ENCODE measurements around the gene NOL7.
A peak's percentile ranks its signal among the peaks of the same experiment; 100 is the strongest.

Gene NOL7

GRCh38 chr6:13593103-13593502 lies 22.0 kb upstream of the NOL7 start:
- DNase-seq (ENCODE audit: extremely low spot score, insufficient read length, low read depth) (no peak), FAIRE-seq (no peak)

GRCh38 chr6:13593720-13594119 lies 21.4 kb upstream of the NOL7 start:
- DNase-seq (ENCODE audit: extremely low spot score, insufficient read length, low read depth) (no peak), FAIRE-seq (no peak)

GRCh38 chr6:13597073-13597472 lies 18.1 kb upstream of the NOL7 start:
- DNase-seq (ENCODE audit: extremely low spot score, insufficient read length, low read depth) (no peak), FAIRE-seq (no peak)

GRCh38 chr6:13600036-13600435 lies 15.1 kb upstream of the NOL7 start:
- DNase-seq (ENCODE audit: extremely low spot score, insufficient read length, low read depth) (no peak), FAIRE-seq (no peak)

GRCh38 chr6:13604135-13604534 lies 11.0 kb upstream of the NOL7 start:
- no peak for FAIRE-seq

GRCh38 chr6:13604546-13605416 lies 10.4 kb upstream of the NOL7 start:
- DNase-seq (ENCODE audit: extremely low spot score, insufficient read length, low read depth): no peak
- no peak for FAIRE-seq

More at GRCh38 chr6:13604135-13604534, 11.0 kb upstream of the NOL7 start:
- DNase-seq (ENCODE audit: extremely low spot score, insufficient read length, low read depth): no peak

- FAIRE-seq: no peak
- DNase-seq (ENCODE audit: extremely low spot score, insufficient read length, low read depth): no peak
Measured at GRCh38 chr6:13605634-13606033, 9.5 kb upstream of the NOL7 start.

- DNase-seq (ENCODE audit: extremely low spot score, insufficient read length, low read depth) (no peak), FAIRE-seq (peak; percentile 26)
Measured at GRCh38 chr6:13611715-13612114, 3.4 kb upstream of the NOL7 start.

GRCh38 chr6:13613029-13613594 lies 2.0 kb upstream of the NOL7 start:
- DNase-seq (ENCODE audit: extremely low spot score, insufficient read length, low read depth): no peak
- FAIRE-seq: no peak

GRCh38 chr6:13614126-13614925 lies 809 bp upstream of the NOL7 start:
- FAIRE-seq: no peak
- DNase-seq (ENCODE audit: extremely low spot score, insufficient read length, low read depth): no peak

GRCh38 chr6:13615792-13616120 lies 621 bp downstream of the NOL7 start:
- FAIRE-seq (no peak), DNase-seq (ENCODE audit: extremely low spot score, insufficient read length, low read depth) (no peak)

- FAIRE-seq (no peak), DNase-seq (ENCODE audit: extremely low spot score, insufficient read length, low read depth) (no peak)
Measured at GRCh38 chr6:13617066-13617465, 1.9 kb downstream of the NOL7 start.

- peak; percentile 68 for FAIRE-seq
- no peak for DNase-seq (ENCODE audit: extremely low spot score, insufficient read length, low read depth)
Measured at GRCh38 chr6:13624871-13625288, 9.7 kb downstream of the NOL7 start.

- no peak for FAIRE-seq
- no peak for DNase-seq (ENCODE audit: extremely low spot score, insufficient read length, low read depth)
Measured at GRCh38 chr6:13629459-13630116, 14.5 kb downstream of the NOL7 start.

- no peak for FAIRE-seq
- no peak for DNase-seq (ENCODE audit: extremely low spot score, insufficient read length, low read depth)
Measured at GRCh38 chr6:13630499-13630898, 15.4 kb downstream of the NOL7 start.

GRCh38 chr6:13633343-13633742 lies 18.2 kb downstream of the NOL7 start:
- DNase-seq (ENCODE audit: extremely low spot score, insufficient read length, low read depth) (no peak), FAIRE-seq (no peak)

- FAIRE-seq: no peak
- no peak for DNase-seq (ENCODE audit: extremely low spot score, insufficient read length, low read depth)
Measured at GRCh38 chr6:13635948-13636658, 21.0 kb downstream of the NOL7 start.

- FAIRE-seq (peak; percentile 39), DNase-seq (ENCODE audit: extremely low spot score, insufficient read length, low read depth) (no peak)
Measured at GRCh38 chr6:13638014-13638413, 22.9 kb downstream of the NOL7 start.

- no peak for FAIRE-seq
- no peak for DNase-seq (ENCODE audit: extremely low spot score, insufficient read length, low read depth)
Measured at GRCh38 chr6:13638626-13639025, 23.5 kb downstream of the NOL7 start.

GRCh38 chr6:13641315-13641714 lies 26.2 kb downstream of the NOL7 start:
- FAIRE-seq (no peak), DNase-seq (ENCODE audit: extremely low spot score, insufficient read length, low read depth) (no peak)
